HepG2 (cell line): ENCODE results near the gene SYNE1. TPM values are rescaled to one million over a fixed set of nuclear protein-coding genes. Genes with fewer than 3 reads are reported as not detected.

Experiments used
- CTCF ChIP-seq: sonication (generic); formaldehyde crosslinking; IDR thresholded peaks from 2 replicates; pipeline ENCODE4 v1.5.0; 2020; ENCODE audit warnings: mild to moderate bottlenecking, missing genetic modification reagents, moderate library complexity
- DNMT3B ChIP-seq: conservative IDR thresholded peaks from 2 replicates; pipeline ENCODE4 v1.6.1; 2016; ENCODE audit warnings: missing biosample characterization, control low read depth
- ETS1 ChIP-seq: sonication (generic); formaldehyde crosslinking; IDR thresholded peaks from 2 replicates; pipeline ENCODE4 v1.4.0; 2020; ENCODE audit warnings: missing genetic modification reagents
- ETV5 ChIP-seq: IDR thresholded peaks from 2 replicates; pipeline ENCODE4 v1.6.1; 2018; ENCODE audit warnings: missing biosample characterization, missing genetic modification reagents, inconsistent platforms, borderline replicate concordance
- FOXJ3 ChIP-seq: sonication (generic); formaldehyde crosslinking; IDR thresholded peaks from 2 replicates; pipeline ENCODE4 v1.4.0; 2020; ENCODE audit warnings: missing genetic modification reagents, mild to moderate bottlenecking, borderline replicate concordance
- HMGXB4 ChIP-seq, 2 experiments: sonication (generic) in 1 of 2; formaldehyde crosslinking in 1 of 2; IDR thresholded peaks; 2 replicates each; pipeline versions ENCODE4 v1.4.0 to v1.6.1; 2018 to 2020; ENCODE audit warnings: missing genetic modification reagents in 2 of 2, borderline replicate concordance in 1 of 2, low read depth in 1 of 2, mild to moderate bottlenecking in 1 of 2, missing biosample characterization in 1 of 2
- KAT7 ChIP-seq: IDR thresholded peaks from 2 replicates; pipeline ENCODE4 v1.6.1; 2018; ENCODE audit warnings: borderline replicate concordance, missing compliant biosample characterization
- KDM2A ChIP-seq: sonication (generic); formaldehyde crosslinking; IDR thresholded peaks from 2 replicates; pipeline ENCODE4 v1.4.0; 2020; ENCODE audit warnings: low read depth, missing genetic modification reagents, borderline replicate concordance
- PPARG ChIP-seq: conservative IDR thresholded peaks from 2 replicates; pipeline ENCODE4 v1.6.1; 2016; ENCODE audit warnings: missing biosample characterization, missing genetic modification reagents
- RXRB ChIP-seq: IDR thresholded peaks from 2 replicates; pipeline ENCODE4 v1.6.1; 2016; ENCODE audit warnings: borderline replicate concordance, missing genetic modification reagents, missing compliant biosample characterization
- SNAI1 ChIP-seq: sonication (generic); formaldehyde crosslinking; IDR thresholded peaks from 2 replicates; pipeline ENCODE4 v1.5.0; 2020; ENCODE audit warnings: mild to moderate bottlenecking, missing genetic modification reagents, borderline replicate concordance
- STAG1 ChIP-seq: sonication (generic); formaldehyde crosslinking; IDR thresholded peaks from 2 replicates; pipeline ENCODE4 v1.4.0; 2020; ENCODE audit warnings: missing genetic modification reagents
- polyA plus RNA-seq, 8 experiments: library from polyadenylated mRNA; depleted of rRNA in 3 of 8; stranded (reverse) in 7 of 8; unstranded in 1 of 8; fragments of >200 nt; fragmentation: Illumina TruSeq in 4 of 8; extraction: Trizol in 4 of 8; gene quantifications; 2 replicates each; pipeline versions ENCODE4 v1.2.1 to v1.2.3, GENCODE V29; 2011 to 2016; ENCODE audit warnings: low read depth in 4 of 8, missing spikeins in 1 of 8, mixed read lengths in 1 of 8; ENCODE audit not compliant: insufficient read depth in 1 of 8
- total RNA-seq, 5 experiments: library from RNA; depleted of rRNA; stranded (reverse); fragments of >200 nt; fragmentation: Illumina TruSeq; extraction: Trizol; gene quantifications; 2 replicates each; pipeline ENCODE4 v1.2.3, GENCODE V29; 2016; ENCODE audit warnings: low read depth in 1 of 5

Gene SYNE1
- total and polyA plus RNA-seq, 2 of the 13 experiments (the other 11 are each of a cell fraction or from before 2014, with no cell fraction given) = 5.5 to 15.9 TPM

- peak; percentile 85 for TF ChIP-seq STAG1 (CRISPR knock-in tag)
- TF ChIP-seq PPARG (CRISPR knock-in tag) = 0 out of 2 replicates have a peak, but pooled peaks have one; percentile 21
- 0 out of 4 replicates have a peak, but pooled peaks of 1 of the 2 experiments have one; percentile 24 for TF ChIP-seq HMGXB4 (CRISPR knock-in tag; IDR thresholded peaks at IDR 0.05; ENCODE audit: borderline replicate concordance in 1 of 2, low read depth in 1 of 2)
- TF ChIP-seq KDM2A (CRISPR knock-in tag) = peak; percentile 57; the same call in 1 of the 2 replicates
- TF ChIP-seq ETS1 (CRISPR knock-in tag) = no peak
- peak; percentile 90 for TF ChIP-seq CTCF
- peak; percentile 25; the same call in 1 of the 2 replicates for TF ChIP-seq ETV5
- no peak for TF ChIP-seq SNAI1 (CRISPR knock-in tag)
- TF ChIP-seq DNMT3B = 0 out of 2 replicates have a peak, but pooled peaks have one; percentile 26
- no peak for TF ChIP-seq KAT7 (CRISPR knock-in tag)
- no peak for TF ChIP-seq FOXJ3 (CRISPR knock-in tag)
- peak; percentile 52; the same call in 1 of the 2 replicates for TF ChIP-seq RXRB (CRISPR knock-in tag)
Observed at GRCh38 chr6:152552616-152553209, 84.4 kb downstream of the SYNE1 start (continued).
